Measurements from ENCODE around the gene NUP210L.
"Not testable (repeated sequence)": the region's sequence is repeated elsewhere in the genome, so short reads cannot be mapped to it uniquely, and the experiment has no call there.

The NUP210L gene

GRCh38 chr1:154006136-154006535 lies 148.7 kb downstream of the NUP210L start:
- no peak for DNase-seq (ENCODE audit: low spot score in 2 of 2)
- ATAC-seq = no peak
- no peaks in the 10 kb centered on the region for H3K9me3 Mint-ChIP-seq

GRCh38 chr1:154000420-154000819 lies 154.5 kb downstream of the NUP210L start:
- DNase-seq (ENCODE audit: low spot score in 2 of 2) = no peak
- ATAC-seq = no peak
- Mint-ChIP-seq H3K9me3 (no peaks in the 10 kb centered on the region), H3K4me1 (no peaks in the 10 kb centered on the region), H3K27ac (no peak overlapping the region), H3K4me3 (no peak overlapping the region), H3K36me3 (peaks cover 22% of the 10 kb centered on the region)

More at GRCh38 chr1:154006136-154006535, 148.7 kb downstream of the NUP210L start:
- Mint-ChIP-seq H3K4me3 (no peak overlapping the region), H3K36me3 (no peaks in the 10 kb centered on the region), H3K27ac (no peak overlapping the region), H3K4me1 (no peaks in the 10 kb centered on the region)

GRCh38 chr1:153996882-153997281 lies 158.0 kb downstream of the NUP210L start:
- not testable (repeated sequence) for H3K4me3 Mint-ChIP-seq; H3K9me3 Mint-ChIP-seq; DNase-seq (ENCODE audit: low spot score in 2 of 2); ATAC-seq; H3K27ac Mint-ChIP-seq
- Mint-ChIP-seq H3K36me3 (peaks cover 57% of the 10 kb centered on the region), H3K4me1 (peaks cover 16% of the 10 kb centered on the region)

- peaks cover 26% of the 10 kb centered on the region for H3K4me1 Mint-ChIP-seq
- H3K36me3 Mint-ChIP-seq = peaks cover 70% of the 10 kb centered on the region
- H3K4me3 Mint-ChIP-seq = no peak overlapping the region
- ATAC-seq (no peak), DNase-seq (ENCODE audit: low spot score in 2 of 2) (no peak)
- H3K27ac Mint-ChIP-seq = peak overlapping the region; percentile 23
- no peaks in the 10 kb centered on the region for H3K9me3 Mint-ChIP-seq
These were observed 159.2 kb downstream of the NUP210L start for GRCh38 chr1:153995640-153996039.

GRCh38 chr1:153995202-153995601 lies 159.7 kb downstream of the NUP210L start:
- ATAC-seq = no peak
- no peaks in the 10 kb centered on the region for H3K9me3 Mint-ChIP-seq
- peak overlapping the region; percentile 23 for H3K27ac Mint-ChIP-seq
- no peak overlapping the region for H3K4me3 Mint-ChIP-seq
- H3K4me1 Mint-ChIP-seq = peaks cover 31% of the 10 kb centered on the region
- no peak for DNase-seq (ENCODE audit: low spot score in 2 of 2)
- H3K36me3 Mint-ChIP-seq = peaks cover 74% of the 10 kb centered on the region

GRCh38 chr1:153991806-153992205 lies 163.1 kb downstream of the NUP210L start:
- H3K36me3 Mint-ChIP-seq = peaks cover 70% of the 10 kb centered on the region
- ATAC-seq = no peak
- H3K4me1 Mint-ChIP-seq = peaks cover 42% of the 10 kb centered on the region
- peak overlapping the region; percentile 99 for H3K27ac Mint-ChIP-seq
- H3K9me3 Mint-ChIP-seq = no peaks in the 10 kb centered on the region
- peak overlapping the region; percentile 88 for H3K4me3 Mint-ChIP-seq
- no peak for DNase-seq (ENCODE audit: low spot score in 2 of 2)

GRCh38 chr1:153991151-153991630 lies 163.7 kb downstream of the NUP210L start:
- H3K4me3 Mint-ChIP-seq = peak overlapping the region; percentile 88
- H3K27ac Mint-ChIP-seq = peak overlapping the region; percentile 99
- DNase-seq (ENCODE audit: low spot score in 2 of 2) = no peak
- no peaks in the 10 kb centered on the region for H3K9me3 Mint-ChIP-seq
- no peak for ATAC-seq
- peaks cover 48% of the 10 kb centered on the region for H3K4me1 Mint-ChIP-seq
- H3K36me3 Mint-ChIP-seq = peaks cover 64% of the 10 kb centered on the region

GRCh38 chr1:153990468-153991150 lies 164.3 kb downstream of the NUP210L start, which contains the start of gene RPS27:
Gene RPS27, plus strand, starts transcription at chr1:153990762. Its CDS starts 35 bp downstream, at chr1:153990797.
- peaks cover 53% of the 10 kb centered on the region for H3K4me1 Mint-ChIP-seq
- no peaks in the 10 kb centered on the region for H3K9me3 Mint-ChIP-seq
- peaks cover 59% of the 10 kb centered on the region for H3K36me3 Mint-ChIP-seq

GRCh38 chr1:153987621-153988020 lies 167.3 kb downstream of the NUP210L start:
- DNase-seq (ENCODE audit: low spot score in 2 of 2) (no peak), ATAC-seq (no peak)
- Mint-ChIP-seq H3K4me3 (no peak overlapping the region), H3K4me1 (peaks cover 56% of the 10 kb centered on the region), H3K27ac (peak overlapping the region; percentile 80), H3K36me3 (peaks cover 34% of the 10 kb centered on the region), H3K9me3 (no peaks in the 10 kb centered on the region)

More at GRCh38 chr1:153990468-153991150, 164.3 kb downstream of the NUP210L start, which contains the start of gene RPS27:
- ATAC-seq = peak; percentile 95
- H3K27ac Mint-ChIP-seq = peak within 1 kb of the TSS; percentile 99
- peak within 1 kb of the TSS; percentile 88 for H3K4me3 Mint-ChIP-seq
- DNase-seq (ENCODE audit: low spot score in 2 of 2) = peak; percentile 71 to 94

- peaks cover 43% of the 10 kb centered on the region for H3K4me1 Mint-ChIP-seq
- peaks cover 19% of the 10 kb centered on the region for H3K36me3 Mint-ChIP-seq
- H3K27ac Mint-ChIP-seq = peak within 1 kb of the TSS; percentile 84
- DNase-seq (ENCODE audit: low spot score in 2 of 2) = no peak
- no peaks in the 10 kb centered on the region for H3K9me3 Mint-ChIP-seq
- H3K4me3 Mint-ChIP-seq = peak within 1 kb of the TSS; percentile 61
- ATAC-seq = no peak
These were observed 168.7 kb downstream of the NUP210L start, which contains the start of gene RAB13 for GRCh38 chr1:153985941-153986761. Gene RAB13, minus strand, starts transcription at chr1:153986339. Its CDS starts 103 bp downstream, at chr1:153986236.

GRCh38 chr1:153985341-153985912 lies 169.4 kb downstream of the NUP210L start:
- Mint-ChIP-seq H3K27ac (peak overlapping the region; percentile 84), H3K4me3 (peak overlapping the region; percentile 61), H3K36me3 (peaks cover 12% of the 10 kb centered on the region), H3K9me3 (no peaks in the 10 kb centered on the region), H3K4me1 (peaks cover 38% of the 10 kb centered on the region)
- no peak for DNase-seq (ENCODE audit: low spot score in 2 of 2)
- peak; percentile 71 for ATAC-seq

GRCh38 chr1:153984123-153984894 lies 170.6 kb downstream of the NUP210L start:
- Mint-ChIP-seq H3K4me3 (no peak overlapping the region), H3K36me3 (peaks cover 6% of the 10 kb centered on the region)
- no peak for DNase-seq (ENCODE audit: low spot score in 2 of 2)

GRCh38 chr1:153981735-153982134 lies 173.1 kb downstream of the NUP210L start:
- Mint-ChIP-seq H3K4me1 (peaks cover 36% of the 10 kb centered on the region), H3K27ac (peak overlapping the region; percentile 62)
- not testable (repeated sequence) for ATAC-seq; DNase-seq (ENCODE audit: low spot score in 2 of 2); H3K36me3 Mint-ChIP-seq; H3K4me3 Mint-ChIP-seq; H3K9me3 Mint-ChIP-seq

More at GRCh38 chr1:153984123-153984894, 170.6 kb downstream of the NUP210L start:
- H3K4me1 Mint-ChIP-seq = peaks cover 29% of the 10 kb centered on the region
- H3K27ac Mint-ChIP-seq = peak overlapping the region; percentile 9
- no peaks in the 10 kb centered on the region for H3K9me3 Mint-ChIP-seq
- no peak for ATAC-seq

- ATAC-seq; DNase-seq (ENCODE audit: low spot score in 2 of 2); H3K9me3 Mint-ChIP-seq; H3K27ac Mint-ChIP-seq: not testable (repeated sequence)
- Mint-ChIP-seq H3K4me1 (peaks cover 31% of the 10 kb centered on the region), H3K4me3 (peak overlapping the region; percentile 91), H3K36me3 (peaks cover 30% of the 10 kb centered on the region)
These were observed 175.8 kb downstream of the NUP210L start for GRCh38 chr1:153979091-153979490.
